ENCODE measurements around the gene PNP.
"Not testable (repeated sequence)": the region's sequence is repeated elsewhere in the genome, so short reads cannot be mapped to it uniquely, and the experiment has no call there.

PNP gene

DNA sequence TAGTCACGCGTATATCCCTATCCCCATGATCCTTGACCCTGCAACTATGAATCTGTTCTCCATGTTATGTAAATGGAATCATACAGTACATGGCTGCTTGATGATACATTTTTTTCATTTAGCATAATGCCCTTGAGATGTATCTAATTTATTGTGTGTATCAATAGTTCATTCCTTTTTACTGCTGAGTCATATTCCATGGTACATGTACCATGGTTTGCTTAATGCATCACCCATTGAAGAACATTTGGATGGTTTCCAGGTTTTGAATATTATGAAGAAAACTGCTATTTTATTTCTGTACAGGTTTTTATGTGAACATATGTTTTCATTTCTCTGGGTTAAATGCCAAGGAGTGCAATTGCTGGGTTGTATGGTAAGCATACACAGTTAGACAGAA, 32.1 kb downstream of the PNP start:
- H3K27ac ChIP-seq (replicated peaks), result no peak overlapping the region; the same call in 1 of the 2 replicates
- no peak for DNase-seq (ENCODE audit: low read depth in 1 of 2, low spot score in 1 of 2)
- TF ChIP-seq SPI1 (IDR thresholded peaks at IDR 0.05; ENCODE audit: borderline replicate concordance, low read depth), result no peak
- no peak for TF ChIP-seq POLR2AphosphoS5 (IDR thresholded peaks at IDR 0.05; ENCODE audit: low read depth)
- TF ChIP-seq CTCF (IDR thresholded peaks at IDR 0.05; ENCODE audit: insufficient read depth, low read length), result no peak
- no peak for TF ChIP-seq GABPA (IDR thresholded peaks at IDR 0.05; ENCODE audit: low read depth)
- H3K27me3 ChIP-seq (ENCODE audit: insufficient read depth, poor library complexity, severe bottlenecking), result no peaks in the 10 kb centered on the region
- H3K4me3 ChIP-seq (replicated peaks; ENCODE audit: insufficient read depth, low read length), result no peak overlapping the region

- Histone ChIP-seq H3K4me3 (replicated peaks; ENCODE audit: insufficient read depth, low read length) (no peak overlapping the region), H3K27ac (replicated peaks) (no peak overlapping the region), H3K27me3 (ENCODE audit: insufficient read depth, poor library complexity, severe bottlenecking) (no peaks in the 10 kb centered on the region)
- DNase-seq (ENCODE audit: low read depth in 1 of 2, low spot score in 1 of 2), result no peak
- TF ChIP-seq CTCF (IDR thresholded peaks at IDR 0.05; ENCODE audit: insufficient read depth, low read length) (no peak), POLR2AphosphoS5 (IDR thresholded peaks at IDR 0.05; ENCODE audit: low read depth) (no peak), SPI1 (IDR thresholded peaks at IDR 0.05; ENCODE audit: borderline replicate concordance, low read depth) (no peak), REST (IDR thresholded peaks at IDR 0.05; ENCODE audit: insufficient replicate concordance, low read depth) (no peak), GABPA (IDR thresholded peaks at IDR 0.05; ENCODE audit: low read depth) (no peak)
These were observed 34.7 kb downstream of the PNP start for GRCh38 chr14:20503898-20504297.

DNA sequence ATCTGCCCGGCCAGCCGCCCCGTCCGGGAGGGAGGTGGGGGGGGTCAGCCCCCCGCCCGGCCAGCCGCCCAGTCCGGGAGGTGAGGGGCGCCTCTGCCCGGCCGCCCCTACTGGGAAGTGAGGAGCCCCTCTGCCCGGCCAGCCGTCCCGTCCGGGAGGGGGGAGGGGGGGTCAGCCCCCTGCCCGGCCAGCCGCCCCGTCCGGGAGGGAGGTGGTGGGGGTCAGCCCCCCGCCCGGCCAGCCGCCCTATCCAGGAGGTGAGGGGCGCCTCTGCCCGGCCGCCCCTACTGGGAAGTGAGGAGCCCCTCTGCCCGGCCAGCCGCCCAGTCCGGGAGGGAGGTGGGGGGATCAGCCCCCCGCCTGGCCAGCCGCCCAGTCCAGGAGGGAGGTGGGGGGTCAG, 37.1 kb downstream of the PNP start:
- H3K27ac ChIP-seq (replicated peaks); H3K4me3 ChIP-seq (replicated peaks; ENCODE audit: insufficient read depth, low read length); DNase-seq (ENCODE audit: low read depth in 1 of 2, low spot score in 1 of 2); H3K27me3 ChIP-seq (ENCODE audit: insufficient read depth, poor library complexity, severe bottlenecking): not testable (repeated sequence)

GRCh38 chr14:20506752-20507151, 37.5 kb downstream of the PNP start:
- H3K4me3 ChIP-seq (replicated peaks; ENCODE audit: insufficient read depth, low read length); DNase-seq (ENCODE audit: low read depth in 1 of 2, low spot score in 1 of 2); H3K27me3 ChIP-seq (ENCODE audit: insufficient read depth, poor library complexity, severe bottlenecking); H3K27ac ChIP-seq (replicated peaks): not testable (repeated sequence)

DNA sequence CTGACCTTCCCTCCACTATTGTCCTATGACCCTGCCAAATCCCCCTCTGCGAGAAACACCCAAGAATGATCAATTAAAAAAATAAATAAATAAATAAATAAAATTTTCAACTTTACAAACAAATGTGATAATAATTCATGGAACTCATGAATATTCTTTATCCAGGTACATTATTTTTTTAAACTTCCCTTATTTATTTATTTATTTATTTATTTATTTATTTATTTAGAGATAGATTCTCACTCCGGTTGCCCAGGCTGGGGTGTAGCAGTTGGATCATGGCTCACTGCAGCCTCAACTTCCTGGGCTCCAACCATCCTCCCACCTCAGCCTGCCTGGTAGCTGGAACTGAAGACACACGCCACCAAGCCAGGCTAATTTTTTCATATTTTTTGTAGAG, 38.3 kb downstream of the PNP start:
- not testable (repeated sequence) for H3K27ac ChIP-seq (replicated peaks); DNase-seq (ENCODE audit: low read depth in 1 of 2, low spot score in 1 of 2); H3K4me3 ChIP-seq (replicated peaks; ENCODE audit: insufficient read depth, low read length); H3K27me3 ChIP-seq (ENCODE audit: insufficient read depth, poor library complexity, severe bottlenecking)

- no peak for TF ChIP-seq CTCF (IDR thresholded peaks at IDR 0.05; ENCODE audit: insufficient read depth, low read length)
- no peak for TF ChIP-seq REST (IDR thresholded peaks at IDR 0.05; ENCODE audit: insufficient replicate concordance, low read depth)
- no peak for TF ChIP-seq GABPA (IDR thresholded peaks at IDR 0.05; ENCODE audit: low read depth)
- TF ChIP-seq POLR2AphosphoS5 (IDR thresholded peaks at IDR 0.05; ENCODE audit: low read depth), result no peak
- TF ChIP-seq SPI1 (IDR thresholded peaks at IDR 0.05; ENCODE audit: borderline replicate concordance, low read depth), result no peak
- Histone ChIP-seq H3K27ac (replicated peaks) (no peak overlapping the region), H3K4me3 (replicated peaks; ENCODE audit: insufficient read depth, low read length) (no peak overlapping the region), H3K27me3 (ENCODE audit: insufficient read depth, poor library complexity, severe bottlenecking) (no peaks in the 10 kb centered on the region)
- DNase-seq (ENCODE audit: low read depth in 1 of 2, low spot score in 1 of 2), result no peak
These were observed 39.2 kb downstream of the PNP start for GRCh38 chr14:20508367-20508766.
